NCI-H2081 (cell line): Measurements from ENCODE around the gene UBE2C.

Source experiments
- DNase-seq, 2 experiments: peaks; one replicate each; lab custom pipeline; 2025; lab: John Stamatoyannopoulos, UW

The UBE2C gene

GRCh38 chr20:45859916-45860315 is 47.5 kb downstream of the UBE2C start:
- no peak for DNase-seq

DNA sequence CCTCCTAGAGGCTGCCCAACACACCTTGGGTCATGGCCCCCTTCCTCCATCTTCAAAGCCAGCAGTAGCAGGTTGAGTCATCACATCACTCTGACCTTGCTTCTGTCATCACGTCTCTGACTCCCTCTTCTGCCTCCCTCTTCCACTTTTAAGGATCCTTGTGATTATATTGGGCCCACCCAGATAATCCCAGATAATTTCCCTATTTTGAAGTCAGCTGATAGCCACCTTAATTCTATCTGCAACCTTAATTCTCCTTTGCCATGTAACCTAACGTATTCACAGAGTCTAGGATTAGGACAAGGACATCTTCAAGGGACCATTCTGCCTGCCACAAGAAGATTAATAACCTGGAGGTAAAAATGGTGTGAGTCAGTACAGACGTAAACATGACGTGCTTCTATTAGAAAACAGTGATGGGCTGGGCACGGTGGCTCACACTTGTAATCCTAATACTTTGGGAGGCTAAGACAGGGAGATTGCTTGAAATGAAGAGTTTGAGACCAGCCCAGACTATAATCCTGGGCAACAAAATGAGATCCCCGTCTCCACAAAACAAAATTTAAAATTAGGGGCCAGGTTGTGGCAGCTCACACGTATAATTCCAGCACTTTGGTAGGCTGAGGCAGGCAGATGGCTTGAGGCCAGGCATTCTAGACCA is 48.2 kb downstream of the UBE2C start:
- no peak for DNase-seq

- peak; percentile 25 to 45 for DNase-seq
Observed at GRCh38 chr20:45861221-45862075, 49.0 kb downstream of the UBE2C start.

DNA sequence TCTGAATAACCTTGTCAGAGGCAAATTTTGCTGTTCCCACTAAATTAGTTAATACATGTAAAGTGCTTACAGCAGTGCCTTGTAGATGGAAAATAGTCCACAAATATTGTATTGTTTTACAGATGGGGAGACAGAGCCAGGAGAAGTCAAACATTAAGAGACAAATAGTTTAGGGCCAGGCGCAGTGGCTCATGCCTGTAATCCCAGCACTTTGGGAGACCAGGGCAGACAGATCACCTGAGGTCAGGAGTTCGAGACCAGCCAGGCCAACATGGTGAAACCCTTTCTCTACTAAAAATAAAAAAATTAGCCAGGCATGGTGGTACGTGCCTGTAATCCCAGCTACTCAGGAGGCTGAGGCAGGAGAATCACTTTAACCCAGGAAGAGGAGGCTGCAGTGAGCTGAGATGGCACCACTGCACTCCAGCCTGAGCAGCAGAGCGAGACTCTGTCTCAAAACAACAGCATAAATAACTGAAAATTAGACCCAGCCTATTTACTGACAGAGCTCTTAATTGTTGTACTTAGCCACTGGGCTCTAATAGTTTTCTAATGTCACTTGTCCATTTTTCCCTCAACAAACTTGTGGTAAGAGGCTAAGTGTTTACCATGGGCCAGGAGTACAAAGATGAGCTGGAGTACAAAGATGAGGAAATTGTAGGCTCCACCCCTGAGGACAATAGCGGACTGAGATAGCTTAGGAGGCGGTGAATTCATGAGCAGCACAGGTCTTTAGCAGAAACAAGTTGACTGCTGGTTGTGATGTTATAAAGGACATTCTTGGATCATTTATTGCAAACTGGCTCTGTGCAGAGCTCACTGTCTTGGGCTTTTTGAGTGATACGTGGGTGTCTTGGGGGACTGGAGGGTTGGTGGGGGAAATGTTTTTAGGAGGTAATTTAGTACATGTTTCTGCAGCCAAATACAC is 51.4 kb downstream of the UBE2C start:
- DNase-seq: peak; percentile 21 to 30

DNA sequence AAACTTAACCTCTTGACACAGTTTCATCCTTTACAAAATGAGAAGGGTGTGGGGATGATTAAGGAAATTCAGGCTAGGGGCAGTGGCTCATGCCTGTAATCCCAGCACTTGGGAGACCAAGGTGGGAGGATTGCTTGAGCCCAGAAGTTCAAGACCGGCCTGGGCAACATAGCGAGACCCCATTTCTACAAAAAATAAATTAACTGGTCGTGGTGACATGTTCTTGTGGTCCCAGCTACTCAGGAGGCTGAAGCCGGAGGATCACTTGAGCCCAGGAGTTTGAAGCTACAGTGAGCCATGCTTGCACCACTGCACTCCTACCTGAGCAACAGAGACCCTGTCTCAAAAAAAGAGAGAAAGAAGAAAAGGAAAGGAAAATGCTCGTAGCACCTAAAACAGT is 54.0 kb downstream of the UBE2C start:
- no peak for DNase-seq
